NCI-H2029 (cell line): ENCODE results near the gene FTL.

Experiments used
- DNase-seq: peaks from one replicate; lab custom pipeline; 2025; lab: John Stamatoyannopoulos, UW

FTL gene

GRCh38 chr19:48992581-48993174 is 27.6 kb downstream of the FTL start:
- no peak for DNase-seq

GRCh38 chr19:48993175-48994034 is 28.3 kb downstream of the FTL start, which contains the start of the genes GYS1 and RUVBL2:
Gene GYS1, minus strand, starts transcription at chr19:48993309. Its CDS starts 197 bp downstream, at chr19:48993112.
Gene RUVBL2, plus strand, starts transcription at chr19:48993887. Its CDS starts 25 bp downstream, at chr19:48993912.
- DNase-seq, result peak; percentile 99

- no peak for DNase-seq
Measured at GRCh38 chr19:48994035-48994386, 28.9 kb downstream of the FTL start.

GRCh38 chr19:48997972-48998371 is 32.9 kb downstream of the FTL start:
- no peak for DNase-seq

GRCh38 chr19:48999481-49000325 is 34.6 kb downstream of the FTL start:
- no peak for DNase-seq

GRCh38 chr19:49004133-49004532 is 39.0 kb downstream of the FTL start:
- no peak for DNase-seq

- no peak for DNase-seq
Measured at GRCh38 chr19:49004964-49005614, 40.0 kb downstream of the FTL start.

GRCh38 chr19:49006905-49007304 is 41.8 kb downstream of the FTL start:
- no peak for DNase-seq

GRCh38 chr19:49009828-49010227 is 44.7 kb downstream of the FTL start:
- no peak for DNase-seq

GRCh38 chr19:49010453-49010852 is 45.3 kb downstream of the FTL start:
- DNase-seq, result no peak

- no peak for DNase-seq
Measured at GRCh38 chr19:49011194-49011593, 46.1 kb downstream of the FTL start.

- DNase-seq, result no peak
Measured at GRCh38 chr19:49014123-49014869, 49.2 kb downstream of the FTL start.

- DNase-seq, result no peak
Measured at GRCh38 chr19:49014870-49015255, 49.8 kb downstream of the FTL start.

GRCh38 chr19:49016067-49016839 is 51.1 kb downstream of the FTL start:
- no peak for DNase-seq
